ENCODE results near the gene HLA-A. TPM values are rescaled to one million over a fixed set of nuclear protein-coding genes. Genes with fewer than 3 reads are reported as not detected.

Gene HLA-A
- total RNA-seq, 4 donors from 2014 or later: 160 to 722 (median 625) TPM

GRCh38 chr6:29908341-29908662 is 34.0 kb upstream of the HLA-A start:
- DNase-seq: no peak
- Histone ChIP-seq H3K4me1 (no peaks in the 10 kb centered on the region), H3K9me3 (no peaks in the 10 kb centered on the region), H3K27me3 (no peaks in the 10 kb centered on the region), H3K4me3 (no peak overlapping the region), H3K36me3 (no peaks in the 10 kb centered on the region), H3K27ac (no peak overlapping the region)
- TF ChIP-seq CTCF (IDR thresholded peaks at IDR 0.05): no peak
- TF ChIP-seq POLR2A (IDR thresholded peaks at IDR 0.05): no peak
- intact Hi-C loops (cut with DNase I; ENCODE audit: low total_unique reads): no loop called here

DNA sequence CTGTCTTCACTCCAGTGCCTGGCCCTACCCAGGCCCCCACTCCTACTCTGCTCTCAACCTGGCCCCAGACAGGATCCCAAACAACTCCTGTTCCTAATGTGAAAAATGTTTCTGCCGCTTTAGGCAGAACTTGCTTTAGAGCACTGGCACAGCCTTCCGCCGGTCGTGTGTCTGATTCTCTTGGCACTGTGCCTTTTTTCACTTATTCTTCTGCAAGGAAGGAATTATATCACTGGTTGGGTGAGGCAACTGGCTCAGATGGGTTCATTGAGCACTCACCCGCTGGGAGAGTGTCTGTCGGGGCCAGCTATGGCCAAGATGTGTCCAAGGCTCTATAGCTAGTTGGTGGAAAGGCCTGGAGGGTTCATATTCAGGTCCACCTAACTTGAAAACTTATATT is 33.6 kb upstream of the HLA-A start:
- intact Hi-C loops (cut with DNase I; ENCODE audit: low total_unique reads): no loop called here
- Histone ChIP-seq H3K4me3 (no peak overlapping the region), H3K36me3 (no peaks in the 10 kb centered on the region), H3K27ac (no peak overlapping the region), H3K9me3 (no peaks in the 10 kb centered on the region), H3K27me3 (no peaks in the 10 kb centered on the region), H3K4me1 (no peaks in the 10 kb centered on the region)
- no peak for DNase-seq
- TF ChIP-seq CTCF (IDR thresholded peaks at IDR 0.05): no peak

DNA sequence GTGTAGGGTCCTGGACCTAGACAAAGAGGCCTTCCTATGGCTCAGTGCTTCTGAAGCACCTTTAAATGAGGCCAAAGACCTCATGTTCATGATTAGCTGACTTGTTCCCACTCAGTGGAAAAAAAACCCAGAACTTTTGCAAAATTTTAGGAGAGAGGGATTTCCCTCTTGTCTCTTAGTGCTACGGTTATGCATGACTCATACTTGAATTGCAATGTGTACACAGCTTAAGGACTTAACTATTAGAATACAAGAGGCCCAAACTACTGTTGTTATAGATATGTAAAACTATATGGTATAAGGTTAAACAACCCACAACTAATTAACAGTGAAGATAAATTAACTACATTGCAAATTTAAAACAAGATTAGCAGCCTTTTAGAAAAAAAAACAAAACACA is 32.3 kb upstream of the HLA-A start:
- Histone ChIP-seq H3K36me3 (no peaks in the 10 kb centered on the region), H3K4me1 (no peaks in the 10 kb centered on the region), H3K9me3 (no peaks in the 10 kb centered on the region), H3K4me3 (no peak overlapping the region), H3K27ac (no peak overlapping the region), H3K27me3 (no peaks in the 10 kb centered on the region)
- no peak for DNase-seq
- intact Hi-C loops (cut with DNase I; ENCODE audit: low total_unique reads): no loop called here
- no peak for TF ChIP-seq POLR2A (IDR thresholded peaks at IDR 0.05)
- no peak for TF ChIP-seq CTCF (IDR thresholded peaks at IDR 0.05)

GRCh38 chr6:29912840-29913239 is 29.5 kb upstream of the HLA-A start:
- Histone ChIP-seq H3K36me3 (no peaks in the 10 kb centered on the region), H3K9me3 (no peaks in the 10 kb centered on the region), H3K4me3 (no peak overlapping the region), H3K4me1 (no peaks in the 10 kb centered on the region), H3K27me3 (no peaks in the 10 kb centered on the region), H3K27ac (no peak overlapping the region)
- TF ChIP-seq CTCF (IDR thresholded peaks at IDR 0.05) (no peak), POLR2A (IDR thresholded peaks at IDR 0.05) (no peak)
- intact Hi-C loops (cut with DNase I; ENCODE audit: low total_unique reads): no loop called here
- DNase-seq: no peak

GRCh38 chr6:29916741-29917140 is 25.6 kb upstream of the HLA-A start:
- TF ChIP-seq CTCF (IDR thresholded peaks at IDR 0.05): no peak
- TF ChIP-seq POLR2A (IDR thresholded peaks at IDR 0.05): no peak
- Histone ChIP-seq H3K36me3 (no peaks in the 10 kb centered on the region), H3K9me3 (no peaks in the 10 kb centered on the region), H3K27me3 (no peaks in the 10 kb centered on the region), H3K4me3 (no peak overlapping the region), H3K27ac (no peak overlapping the region), H3K4me1 (no peaks in the 10 kb centered on the region)
- DNase-seq: no peak
- intact Hi-C loops (cut with DNase I; ENCODE audit: low total_unique reads): no loop called here
